Activated CD4-positive, alpha-beta T cell treated with anti-CD3 and anti-CD28 coated beads for 1 hour (primary cell): ENCODE measurements around the gene ERVFRD-1.
"Not testable (repeated sequence)": the region's sequence is repeated elsewhere in the genome, so short reads cannot be mapped to it uniquely, and the experiment has no call there.

Experiments used
- DNase-seq: peaks from one replicate; pipeline ENCODE4 v3.0.0-alpha.2; 2020

The ERVFRD-1 gene

GRCh38 chr6:11126876-11127275, 15.4 kb upstream of the ERVFRD-1 start:
- DNase-seq, result no peak

- DNase-seq, result no peak
Observed at GRCh38 chr6:11123978-11124377, 12.5 kb upstream of the ERVFRD-1 start.

GRCh38 chr6:11122380-11122779, 10.9 kb upstream of the ERVFRD-1 start:
- DNase-seq, result no peak

- DNase-seq, result no peak
Observed at GRCh38 chr6:11121851-11122250, 10.3 kb upstream of the ERVFRD-1 start.

GRCh38 chr6:11120271-11121005, 8.9 kb upstream of the ERVFRD-1 start:
- DNase-seq, result no peak

GRCh38 chr6:11115808-11116536, 4.4 kb upstream of the ERVFRD-1 start:
- DNase-seq, result not testable (repeated sequence)

GRCh38 chr6:11113038-11113437, 1.5 kb upstream of the ERVFRD-1 start:
- no peak for DNase-seq

GRCh38 chr6:11111769-11112437, 378 bp upstream of the ERVFRD-1 start:
- no peak for DNase-seq

GRCh38 chr6:11108726-11109125, 2.8 kb downstream of the ERVFRD-1 start:
- no peak for DNase-seq

GRCh38 chr6:11103065-11103464, 8.5 kb downstream of the ERVFRD-1 start:
- DNase-seq, result no peak

GRCh38 chr6:11101417-11101816, 10.1 kb downstream of the ERVFRD-1 start:
- DNase-seq, result no peak

GRCh38 chr6:11098004-11098403, 13.5 kb downstream of the ERVFRD-1 start:
- no peak for DNase-seq

GRCh38 chr6:11097476-11097875, 14.0 kb downstream of the ERVFRD-1 start:
- no peak for DNase-seq

GRCh38 chr6:11096109-11096508, 15.4 kb downstream of the ERVFRD-1 start:
- DNase-seq, result no peak

GRCh38 chr6:11094941-11095340, 16.6 kb downstream of the ERVFRD-1 start:
- no peak for DNase-seq

GRCh38 chr6:11094411-11094851, 17.1 kb downstream of the ERVFRD-1 start:
- peak; percentile 14 for DNase-seq

- peak; percentile 89 for DNase-seq
Observed at GRCh38 chr6:11093626-11094410, 17.7 kb downstream of the ERVFRD-1 start, which contains the start of gene SMIM13. Gene SMIM13, plus strand, starts transcription at chr6:11093834. Its CDS starts 480 bp downstream, at chr6:11094314.

- DNase-seq, result no peak
Observed at GRCh38 chr6:11093376-11093625, 18.2 kb downstream of the ERVFRD-1 start.

GRCh38 chr6:11092668-11093375, 18.7 kb downstream of the ERVFRD-1 start:
- no peak for DNase-seq

GRCh38 chr6:11091141-11091540, 20.4 kb downstream of the ERVFRD-1 start:
- DNase-seq, result not testable (repeated sequence)

- DNase-seq, result no peak
Observed at GRCh38 chr6:11089695-11090094, 21.8 kb downstream of the ERVFRD-1 start.

- not testable (repeated sequence) for DNase-seq
Observed at GRCh38 chr6:11087141-11087812, 24.2 kb downstream of the ERVFRD-1 start.
